Suprapubic skin (tissue), 4 donors: ENCODE results near the gene CNOT4.

Source experiments
- POLR2A ChIP-seq, 2 donors: fragments of 450-650 bp; IDR thresholded peaks; one replicate each; pipeline ENCODE4 v1.6.1; 2017; ENCODE audit warnings: antibody characterized with exemption in 2 of 2, mild to moderate bottlenecking in 2 of 2, moderate library complexity in 2 of 2
- POLR2AphosphoS5 ChIP-seq, 3 donors: sonication (generic); formaldehyde crosslinking; IDR thresholded peaks; one replicate each; pipeline ENCODE4 v1.6.1; 2017; ENCODE audit warnings: antibody characterized with exemption in 3 of 3
- TF ChIP-seq, protein P1 (sequence below), 2 donors: fragments of 200-600 bp in 1 of 2; fragments of 450-650 bp in 1 of 2; sonication (generic) in 1 of 2; IDR thresholded peaks; one replicate each; pipeline ENCODE4 v1.5.1; 2016 to 2019; ENCODE audit warnings: antibody characterized with exemption in 2 of 2, mild to moderate bottlenecking in 1 of 2, moderate library complexity in 1 of 2

DNA sequence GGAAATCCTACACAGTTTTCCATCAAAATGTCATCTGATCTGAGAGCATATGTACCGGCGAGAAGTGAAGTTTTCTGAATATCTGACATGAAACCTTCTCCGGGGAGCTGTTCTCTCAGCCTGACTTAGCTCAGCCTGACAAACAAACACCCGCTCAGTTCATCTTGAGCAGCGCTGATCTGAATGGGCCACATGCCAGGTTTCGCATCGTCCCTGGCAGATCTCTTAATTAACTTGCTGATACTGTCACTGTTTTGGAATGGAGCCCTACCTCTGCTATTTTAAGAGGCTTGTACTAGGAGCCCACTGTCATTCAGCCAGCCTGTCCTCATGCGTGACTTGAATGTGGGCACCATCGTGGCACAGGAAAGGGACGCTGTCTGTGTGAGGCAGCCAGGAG is 167.0 kb downstream of the CNOT4 start:
- TF ChIP-seq POLR2A (IDR thresholded peaks at IDR 0.05) (no peak), POLR2AphosphoS5 (IDR thresholded peaks at IDR 0.05) (no peak)
- TF ChIP-seq, protein P1, sequence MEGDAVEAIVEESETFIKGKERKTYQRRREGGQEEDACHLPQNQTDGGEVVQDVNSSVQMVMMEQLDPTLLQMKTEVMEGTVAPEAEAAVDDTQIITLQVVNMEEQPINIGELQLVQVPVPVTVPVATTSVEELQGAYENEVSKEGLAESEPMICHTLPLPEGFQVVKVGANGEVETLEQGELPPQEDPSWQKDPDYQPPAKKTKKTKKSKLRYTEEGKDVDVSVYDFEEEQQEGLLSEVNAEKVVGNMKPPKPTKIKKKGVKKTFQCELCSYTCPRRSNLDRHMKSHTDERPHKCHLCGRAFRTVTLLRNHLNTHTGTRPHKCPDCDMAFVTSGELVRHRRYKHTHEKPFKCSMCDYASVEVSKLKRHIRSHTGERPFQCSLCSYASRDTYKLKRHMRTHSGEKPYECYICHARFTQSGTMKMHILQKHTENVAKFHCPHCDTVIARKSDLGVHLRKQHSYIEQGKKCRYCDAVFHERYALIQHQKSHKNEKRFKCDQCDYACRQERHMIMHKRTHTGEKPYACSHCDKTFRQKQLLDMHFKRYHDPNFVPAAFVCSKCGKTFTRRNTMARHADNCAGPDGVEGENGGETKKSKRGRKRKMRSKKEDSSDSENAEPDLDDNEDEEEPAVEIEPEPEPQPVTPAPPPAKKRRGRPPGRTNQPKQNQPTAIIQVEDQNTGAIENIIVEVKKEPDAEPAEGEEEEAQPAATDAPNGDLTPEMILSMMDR (IDR thresholded peaks at IDR 0.05) = no peak
